CD14-positive monocyte (primary cell): Measurements from ENCODE around the gene NLK. TPM values are rescaled to one million over a fixed set of nuclear protein-coding genes. Genes with fewer than 3 reads are reported as not detected.

Experiments used
- DNase-seq, 3 donors: peaks; one replicate each; pipeline ENCODE4 v3.0.0-alpha.2; 2011 to 2022
- H2AFZ ChIP-seq: 2 replicates; pipeline ENCODE4 v1.6.0; 2012; ENCODE audit warnings: mild to moderate bottlenecking, low read depth, low read length, inconsistent platforms; ENCODE audit not compliant: insufficient read depth, poor library complexity, severe bottlenecking
- H3K27ac ChIP-seq, 2 donors: 1 replicate in 1 of 2; 2 replicates in 1 of 2; pipeline ENCODE4 v1.5.1; 2012 to 2013; ENCODE audit warnings: low read length in 2 of 2, control low read depth in 1 of 2, inconsistent platforms in 1 of 2, low read depth in 1 of 2, mild to moderate bottlenecking in 1 of 2
- H3K27me3 ChIP-seq, 2 donors: one replicate each; pipeline versions ENCODE4 v1.6.0 to v1.6.1; 2011 to 2013; ENCODE audit warnings: low read length in 2 of 2; ENCODE audit not compliant: control insufficient read depth in 2 of 2, insufficient read depth in 2 of 2
- H3K36me3 ChIP-seq, 2 donors: replicated peaks in 1 of 2; 1 replicate in 1 of 2; 2 replicates in 1 of 2; pipeline versions ENCODE4 v1.5.1 to v1.6.1; 2012 to 2013; ENCODE audit warnings: low read length in 2 of 2, control low read depth in 1 of 2, inconsistent platforms in 1 of 2, mild to moderate bottlenecking in 1 of 2; ENCODE audit not compliant: insufficient read depth in 2 of 2, control insufficient read depth in 1 of 2
- H3K4me1 ChIP-seq, 2 donors: 1 replicate in 1 of 2; 2 replicates in 1 of 2; pipeline versions ENCODE4 v1.5.1 to v1.6.1; 2012 to 2013; ENCODE audit warnings: low read length in 2 of 2, control low read depth in 1 of 2, inconsistent platforms in 1 of 2, mild to moderate bottlenecking in 1 of 2, moderate library complexity in 1 of 2; ENCODE audit not compliant: insufficient read depth in 2 of 2, control insufficient read depth in 1 of 2
- H3K4me2 ChIP-seq: replicated peaks from 2 replicates; pipeline ENCODE3; 2012; ENCODE audit warnings: low read length, moderate library complexity, mild to moderate bottlenecking; ENCODE audit not compliant: poor library complexity, severe bottlenecking; ENCODE audit errors: extremely low read depth
- H3K4me3 ChIP-seq, 3 experiments: fragments of 200-600 bp in 1 of 3; sonication (generic) in 1 of 3; replicated peaks in 1 of 3; 1 replicate in 2 of 3; 2 replicates in 1 of 3; pipeline ENCODE4 v1.5.1; 2011 to 2013; ENCODE audit warnings: low read length in 3 of 3, mild to moderate bottlenecking in 3 of 3, control low read depth in 2 of 3, low read depth in 2 of 3, inconsistent platforms in 1 of 3, moderate library complexity in 1 of 3
- H3K79me2 ChIP-seq: 2 replicates; pipeline ENCODE4 v1.6.0; 2012; ENCODE audit warnings: mild to moderate bottlenecking, control low read depth, inconsistent platforms, low read length, moderate library complexity; ENCODE audit not compliant: insufficient read depth
- H3K9ac ChIP-seq: 2 replicates; pipeline ENCODE4 v1.6.0; 2017; ENCODE audit warnings: low read length, mild to moderate bottlenecking; ENCODE audit not compliant: insufficient read depth, poor library complexity, severe bottlenecking
- H3K9me3 ChIP-seq, 2 donors: replicated peaks in 1 of 2; 1 replicate in 1 of 2; 2 replicates in 1 of 2; pipeline versions ENCODE4 v1.5.1 to v1.6.1; 2012 to 2013; ENCODE audit warnings: low read length in 2 of 2, control low read depth in 1 of 2; ENCODE audit not compliant: control insufficient read depth in 1 of 2, insufficient read depth in 1 of 2
- H4K20me1 ChIP-seq: 2 replicates; pipeline ENCODE4 v1.6.0; 2012; ENCODE audit warnings: mild to moderate bottlenecking, low read length, control low read depth, moderate library complexity; ENCODE audit not compliant: insufficient read depth
- H3K27ac Mint-ChIP-seq, 7 donors: one replicate each; pipeline ENCODE4 v1.8.0; 2020; ENCODE audit warnings: mild to moderate bottlenecking in 7 of 7, mixed read lengths in 7 of 7, moderate library complexity in 6 of 7, inconsistent platforms in 2 of 7
- H3K27me3 Mint-ChIP-seq, 3 donors: one replicate each; pipeline ENCODE4 v1.8.0; 2021 to 2022; ENCODE audit warnings: low read depth in 3 of 3, mild to moderate bottlenecking in 3 of 3, mixed read lengths in 3 of 3, moderate library complexity in 3 of 3, inconsistent platforms in 1 of 3
- H3K36me3 Mint-ChIP-seq, 2 donors: one replicate each; pipeline ENCODE4 v1.8.0; 2020; ENCODE audit warnings: mixed read lengths in 2 of 2, inconsistent platforms in 1 of 2, mild to moderate bottlenecking in 1 of 2
- H3K4me1 Mint-ChIP-seq: one replicate; pipeline ENCODE4 v1.8.0; 2020; ENCODE audit warnings: mild to moderate bottlenecking, mixed read lengths
- H3K4me3 Mint-ChIP-seq, 2 donors: one replicate each; pipeline ENCODE4 v1.8.0; 2020; ENCODE audit warnings: mild to moderate bottlenecking in 2 of 2, mixed read lengths in 2 of 2, moderate library complexity in 1 of 2
- H3K9me3 Mint-ChIP-seq, 7 donors: one replicate each; pipeline ENCODE4 v1.8.0; 2020 to 2022; ENCODE audit warnings: mixed read lengths in 7 of 7, mild to moderate bottlenecking in 6 of 7, moderate library complexity in 6 of 7, inconsistent platforms in 2 of 7
- CTCF ChIP-seq: fragments of 200-600 bp; IDR thresholded peaks from one replicate; pipeline ENCODE4 v1.8.0; 2022; ENCODE audit warnings: antibody characterized with exemption, mild to moderate bottlenecking
- WGBS: methylation state at CpG from one replicate; pipeline ENCODE4 v1.1.5; 2013; ENCODE audit warnings: missing lambda C conversion rate; ENCODE audit not compliant: insufficient coverage; 5-methylcytosine and 5-hydroxymethylcytosine counted together
- intact Hi-C, 2 donors: fragments of 100-400 bp; cut with micrococcal nuclease; formaldehyde crosslinking; loops; one replicate each; pipeline versions ENCODE4 v1.15.0 to v1.15.1; 2023
- polyA plus RNA-seq, 3 donors: library from polyadenylated mRNA; depleted of rRNA in 1 of 3; unstranded in 2 of 3; stranded (reverse) in 1 of 3; fragments of 300-500 nt in 2 of 3; fragments of >200 nt in 1 of 3; fragmentation: Illumina TruSeq in 2 of 3; gene quantifications; 1 replicate in 2 of 3; 2 replicates in 1 of 3; pipeline ENCODE4 v1.2.3, GENCODE V29; 2012 to 2021

NLK gene
- polyA plus RNA-seq, 3 donors: 1.7 to 6.5 (median 2.0) TPM

DNA sequence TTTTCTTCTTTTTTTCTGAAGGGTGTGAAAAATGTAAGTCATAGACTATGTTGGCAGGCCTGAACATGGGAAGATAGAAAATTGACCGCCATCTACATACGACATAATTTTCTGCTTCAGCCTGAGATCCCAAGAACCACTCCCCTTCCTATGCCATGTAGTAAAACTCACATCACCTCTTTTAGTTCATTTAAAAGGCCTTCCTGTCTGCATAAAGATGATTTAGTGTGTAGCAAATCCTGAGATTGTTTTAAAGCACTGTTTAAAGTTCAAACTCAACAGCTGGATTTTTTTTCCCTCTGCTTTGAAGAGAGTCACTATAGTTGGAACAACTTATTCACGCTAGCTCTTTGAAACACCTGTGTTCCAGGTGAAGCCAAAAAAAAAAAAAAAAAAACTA lies 101.5 kb downstream of the NLK start:
- Histone ChIP-seq H3K4me1 (no peaks in the 10 kb centered on the region), H3K4me3 (no peak overlapping the region), H3K79me2 (no peaks in the 10 kb centered on the region), H4K20me1 (no peaks in the 10 kb centered on the region), H3K27me3 (no peaks in the 10 kb centered on the region), H2AFZ (no peak overlapping the region), H3K36me3 (peaks cover 0 to 28% of the 10 kb centered on the region in 2 donors), H3K9ac (no peak overlapping the region), H3K4me2 (no peak overlapping the region), H3K9me3 (no peaks in the 10 kb centered on the region), H3K27ac (no peak overlapping the region)
- no peaks in the 10 kb centered on the region for H3K4me1 Mint-ChIP-seq
- no peak for DNase-seq
- H3K27ac Mint-ChIP-seq: no peak overlapping the region
- H3K27me3 Mint-ChIP-seq: peaks cover 0 to under 1% (median 0%) of the 10 kb centered on the region in 3 donors
- no CpG with 5 or more reads among the region's 3 CpGs for WGBS
- TF ChIP-seq CTCF: no peak
- H3K9me3 Mint-ChIP-seq: no peaks in the 10 kb centered on the region
- peaks cover 16 to 31% of the 10 kb centered on the region in 2 donors for H3K36me3 Mint-ChIP-seq
- H3K4me3 Mint-ChIP-seq: no peak overlapping the region
- intact Hi-C loops: no loop called here

- no peaks in the 10 kb centered on the region for H3K27me3 ChIP-seq
- H3K9ac ChIP-seq: no peak overlapping the region
- H2AFZ ChIP-seq: no peak overlapping the region
- no peaks in the 10 kb centered on the region for H3K79me2 ChIP-seq
- TF ChIP-seq CTCF: no peak
- Mint-ChIP-seq H3K36me3 (peaks cover 16 to 28% of the 10 kb centered on the region in 2 donors), H3K27ac (no peak overlapping the region), H3K4me3 (no peak overlapping the region), H3K9me3 (no peaks in the 10 kb centered on the region), H3K4me1 (no peaks in the 10 kb centered on the region), H3K27me3 (no peaks in the 10 kb centered on the region)
- intact Hi-C loops: no loop called here
- DNase-seq: no peak
- H3K4me1 ChIP-seq: no peaks in the 10 kb centered on the region
- no peak overlapping the region for H3K4me3 ChIP-seq
- WGBS: no CpG with 5 or more reads among the region's 2 CpGs
- H3K4me2 ChIP-seq: no peak overlapping the region
- no peaks in the 10 kb centered on the region for H3K9me3 ChIP-seq
- H4K20me1 ChIP-seq: no peaks in the 10 kb centered on the region
- H3K27ac ChIP-seq: no peak overlapping the region
- peaks cover 0 to 28% of the 10 kb centered on the region in 2 donors for H3K36me3 ChIP-seq
Measured at GRCh38 chr17:28145348-28145747, 102.9 kb downstream of the NLK start.
